DND-41 (cell line): ENCODE results near the gene PARP4.
"Not testable (repeated sequence)": the region's sequence is repeated elsewhere in the genome, so short reads cannot be mapped to it uniquely, and the experiment has no call there.

ENCODE experiments used
- EZH2 ChIP-seq: IDR thresholded peaks from 3 replicates; pipeline ENCODE4 v1.6.1; 2012; ENCODE audit warnings: borderline replicate concordance, low read depth, mild to moderate bottlenecking, moderate library complexity, low read length, inconsistent platforms; ENCODE audit not compliant: severe bottlenecking
- TF ChIP-seq, protein P1 (sequence below): IDR thresholded peaks from 2 replicates; pipeline ENCODE4 v1.5.1; 2012; ENCODE audit warnings: borderline replicate concordance, low read length, moderate library complexity, mild to moderate bottlenecking; ENCODE audit not compliant: poor library complexity, severe bottlenecking; ENCODE audit errors: extremely low read depth

- TF ChIP-seq, protein P1, sequence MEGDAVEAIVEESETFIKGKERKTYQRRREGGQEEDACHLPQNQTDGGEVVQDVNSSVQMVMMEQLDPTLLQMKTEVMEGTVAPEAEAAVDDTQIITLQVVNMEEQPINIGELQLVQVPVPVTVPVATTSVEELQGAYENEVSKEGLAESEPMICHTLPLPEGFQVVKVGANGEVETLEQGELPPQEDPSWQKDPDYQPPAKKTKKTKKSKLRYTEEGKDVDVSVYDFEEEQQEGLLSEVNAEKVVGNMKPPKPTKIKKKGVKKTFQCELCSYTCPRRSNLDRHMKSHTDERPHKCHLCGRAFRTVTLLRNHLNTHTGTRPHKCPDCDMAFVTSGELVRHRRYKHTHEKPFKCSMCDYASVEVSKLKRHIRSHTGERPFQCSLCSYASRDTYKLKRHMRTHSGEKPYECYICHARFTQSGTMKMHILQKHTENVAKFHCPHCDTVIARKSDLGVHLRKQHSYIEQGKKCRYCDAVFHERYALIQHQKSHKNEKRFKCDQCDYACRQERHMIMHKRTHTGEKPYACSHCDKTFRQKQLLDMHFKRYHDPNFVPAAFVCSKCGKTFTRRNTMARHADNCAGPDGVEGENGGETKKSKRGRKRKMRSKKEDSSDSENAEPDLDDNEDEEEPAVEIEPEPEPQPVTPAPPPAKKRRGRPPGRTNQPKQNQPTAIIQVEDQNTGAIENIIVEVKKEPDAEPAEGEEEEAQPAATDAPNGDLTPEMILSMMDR, result not testable (repeated sequence)
- TF ChIP-seq EZH2, result not testable (repeated sequence)
Observed at GRCh38 chr13:24506283-24506682, 6.3 kb downstream of the PARP4 start.
